Activated naive CD8-positive, alpha-beta T cell (primary cell): ENCODE results near the gene MUCL3.
"Not testable (repeated sequence)": the region's sequence is repeated elsewhere in the genome, so short reads cannot be mapped to it uniquely, and the experiment has no call there.

ENCODE experiments used
- H3K27ac Mint-ChIP-seq: one replicate; pipeline ENCODE4 v1.8.0; 2021; ENCODE audit warnings: mixed read lengths
- H3K27me3 Mint-ChIP-seq: one replicate; pipeline ENCODE4 v1.8.0; 2021; ENCODE audit warnings: mixed read lengths
- H3K36me3 Mint-ChIP-seq: one replicate; pipeline ENCODE4 v1.8.0; 2021; ENCODE audit warnings: mixed read lengths
- H3K4me1 Mint-ChIP-seq: one replicate; pipeline ENCODE4 v1.8.0; 2021; ENCODE audit warnings: low read depth, mixed read lengths
- H3K4me3 Mint-ChIP-seq: one replicate; pipeline ENCODE4 v1.8.0; 2021; ENCODE audit warnings: mild to moderate bottlenecking, mixed read lengths
- H3K9me3 Mint-ChIP-seq: one replicate; pipeline ENCODE4 v1.8.0; 2021; ENCODE audit warnings: low read depth, mixed read lengths

MUCL3 gene

DNA sequence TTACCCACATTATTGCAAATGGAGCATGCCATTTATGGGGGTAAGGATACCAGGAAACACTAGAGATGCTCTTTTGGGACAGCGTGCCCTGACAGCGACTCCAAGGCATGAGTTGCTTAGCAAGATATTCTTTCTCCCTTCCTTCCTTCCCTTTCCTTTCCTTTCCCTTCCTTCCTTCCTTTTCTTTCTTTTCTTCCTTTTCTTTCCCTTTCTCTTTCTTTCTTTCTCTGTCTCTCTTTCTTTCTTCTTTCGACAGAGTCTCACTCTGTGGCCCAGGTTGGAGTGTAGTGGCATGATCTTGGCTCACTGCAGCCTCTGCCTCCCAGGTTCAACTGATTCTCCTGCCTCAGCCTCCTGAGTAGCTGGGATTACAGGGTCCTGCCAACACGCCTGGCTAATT lies 3.3 kb downstream of the MUCL3 start:
- H3K27ac Mint-ChIP-seq: no peak overlapping the region
- peaks cover 3% of the 10 kb centered on the region for H3K36me3 Mint-ChIP-seq
- H3K27me3 Mint-ChIP-seq: peaks cover 27% of the 10 kb centered on the region
- no peaks in the 10 kb centered on the region for H3K4me1 Mint-ChIP-seq
- no peaks in the 10 kb centered on the region for H3K9me3 Mint-ChIP-seq
- H3K4me3 Mint-ChIP-seq: no peak overlapping the region

GRCh38 chr6:30945281-30945680 lies 4.5 kb downstream of the MUCL3 start:
- peaks cover 9% of the 10 kb centered on the region for H3K36me3 Mint-ChIP-seq
- peaks cover 27% of the 10 kb centered on the region for H3K27me3 Mint-ChIP-seq
- no peaks in the 10 kb centered on the region for H3K4me1 Mint-ChIP-seq
- no peak overlapping the region for H3K4me3 Mint-ChIP-seq
- H3K9me3 Mint-ChIP-seq: no peaks in the 10 kb centered on the region
- H3K27ac Mint-ChIP-seq: no peak overlapping the region

DNA sequence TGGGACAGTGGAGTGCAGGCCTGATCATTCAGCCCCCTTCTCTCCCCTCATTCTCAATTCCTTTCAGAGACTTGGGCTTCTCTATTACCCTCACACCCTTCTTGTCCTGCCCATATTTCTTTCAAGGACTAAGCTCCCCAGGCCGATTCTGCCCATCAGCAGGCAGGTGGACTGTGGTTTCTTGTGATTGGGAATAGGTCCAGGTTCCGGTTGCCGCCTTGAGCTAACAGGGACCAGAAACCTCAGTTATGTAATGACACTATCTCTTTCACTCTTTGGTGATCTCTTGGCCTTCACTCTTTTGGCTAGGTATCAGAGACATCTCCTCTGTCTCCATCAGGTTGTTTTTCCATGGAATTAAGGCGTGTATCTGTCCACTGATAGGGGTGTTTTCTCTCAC lies 6.5 kb downstream of the MUCL3 start:
- Mint-ChIP-seq H3K27me3 (peaks cover 21% of the 10 kb centered on the region), H3K36me3 (peaks cover 10% of the 10 kb centered on the region), H3K27ac (no peak overlapping the region), H3K4me3 (no peak overlapping the region), H3K4me1 (no peaks in the 10 kb centered on the region), H3K9me3 (no peaks in the 10 kb centered on the region)

GRCh38 chr6:30948811-30949210 lies 8.0 kb downstream of the MUCL3 start:
- peaks cover 10% of the 10 kb centered on the region for H3K36me3 Mint-ChIP-seq
- H3K27me3 Mint-ChIP-seq: peaks cover 9% of the 10 kb centered on the region
- H3K4me3 Mint-ChIP-seq: no peak overlapping the region
- peaks cover 4% of the 10 kb centered on the region for H3K4me1 Mint-ChIP-seq
- H3K9me3 Mint-ChIP-seq: no peaks in the 10 kb centered on the region
- no peak overlapping the region for H3K27ac Mint-ChIP-seq

GRCh38 chr6:30951907-30952469 lies 11.2 kb downstream of the MUCL3 start:
- Mint-ChIP-seq H3K36me3 (peaks cover 10% of the 10 kb centered on the region), H3K27me3 (no peaks in the 10 kb centered on the region), H3K4me1 (peaks cover 26% of the 10 kb centered on the region), H3K4me3 (no peak overlapping the region), H3K9me3 (no peaks in the 10 kb centered on the region), H3K27ac (no peak overlapping the region)

DNA sequence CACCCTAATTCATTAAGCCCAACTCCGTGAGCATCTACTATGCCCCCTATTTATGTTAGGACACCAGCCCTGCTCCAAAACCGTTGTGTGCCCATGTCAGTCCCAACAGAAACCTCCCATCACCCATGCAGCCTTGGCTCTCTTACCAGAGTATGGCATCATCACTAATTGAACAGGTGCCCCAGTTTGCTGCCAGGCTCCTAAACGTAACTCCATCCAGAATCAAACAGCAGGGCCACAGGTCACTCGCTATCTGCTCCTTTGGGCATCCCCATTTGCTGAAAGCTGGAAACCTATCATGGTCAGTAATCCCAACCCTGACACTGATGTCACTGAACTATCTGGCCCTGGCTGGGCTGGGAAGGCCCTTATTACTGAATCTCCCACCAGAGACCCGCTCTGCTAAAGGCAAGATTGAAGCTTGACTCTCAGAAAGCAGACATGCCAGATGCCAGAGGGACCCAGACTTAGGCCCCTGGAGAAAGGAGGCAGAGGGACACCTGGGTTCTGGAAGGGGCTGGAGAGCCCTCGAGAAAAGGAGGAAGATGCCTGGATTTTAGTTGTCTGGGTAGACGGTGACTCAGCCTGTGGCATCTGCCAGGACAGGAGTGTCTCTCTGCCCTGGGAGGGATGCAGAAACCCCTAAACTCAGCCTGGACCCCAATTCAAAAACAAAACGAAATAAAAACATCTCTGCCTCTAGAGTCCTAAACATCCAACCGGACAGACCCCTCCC lies 14.0 kb downstream of the MUCL3 start:
- H3K27ac Mint-ChIP-seq: peak overlapping the region; percentile 85
- peaks cover 28% of the 10 kb centered on the region for H3K4me1 Mint-ChIP-seq
- H3K4me3 Mint-ChIP-seq: peak overlapping the region; percentile 86
- H3K9me3 Mint-ChIP-seq: no peaks in the 10 kb centered on the region
- peaks cover 3% of the 10 kb centered on the region for H3K36me3 Mint-ChIP-seq
- H3K27me3 Mint-ChIP-seq: no peaks in the 10 kb centered on the region

- H3K36me3 Mint-ChIP-seq: no peaks in the 10 kb centered on the region
- H3K27me3 Mint-ChIP-seq: no peaks in the 10 kb centered on the region
- no peaks in the 10 kb centered on the region for H3K9me3 Mint-ChIP-seq
- H3K4me1 Mint-ChIP-seq: peaks cover 28% of the 10 kb centered on the region
- H3K4me3 Mint-ChIP-seq: peak overlapping the region; percentile 86
- H3K27ac Mint-ChIP-seq: peak overlapping the region; percentile 85
Observed at GRCh38 chr6:30955367-30956042, 14.7 kb downstream of the MUCL3 start.

DNA sequence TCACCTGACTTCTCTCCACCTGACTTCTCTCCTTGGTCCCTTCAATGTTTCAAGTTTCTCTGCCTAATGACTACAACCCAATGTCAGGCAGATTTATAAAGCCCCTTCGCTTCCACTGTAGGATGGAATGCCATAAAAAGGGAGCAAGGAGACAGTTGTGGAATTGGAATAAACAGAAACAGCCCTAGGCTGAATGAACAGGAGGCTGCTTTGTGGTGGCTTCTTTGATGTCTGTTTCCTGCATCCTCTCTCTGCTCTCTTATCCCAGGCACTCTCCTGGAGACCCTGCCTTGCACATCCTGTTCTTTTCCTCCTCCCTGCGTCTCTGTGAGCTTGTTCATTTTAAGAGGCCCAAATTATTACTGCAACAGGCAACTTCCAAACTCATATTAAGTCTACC lies 16.9 kb downstream of the MUCL3 start:
- Mint-ChIP-seq H3K27me3 (no peaks in the 10 kb centered on the region), H3K27ac (no peak overlapping the region), H3K4me1 (peaks cover 28% of the 10 kb centered on the region), H3K9me3 (no peaks in the 10 kb centered on the region), H3K36me3 (no peaks in the 10 kb centered on the region), H3K4me3 (no peak overlapping the region)

DNA sequence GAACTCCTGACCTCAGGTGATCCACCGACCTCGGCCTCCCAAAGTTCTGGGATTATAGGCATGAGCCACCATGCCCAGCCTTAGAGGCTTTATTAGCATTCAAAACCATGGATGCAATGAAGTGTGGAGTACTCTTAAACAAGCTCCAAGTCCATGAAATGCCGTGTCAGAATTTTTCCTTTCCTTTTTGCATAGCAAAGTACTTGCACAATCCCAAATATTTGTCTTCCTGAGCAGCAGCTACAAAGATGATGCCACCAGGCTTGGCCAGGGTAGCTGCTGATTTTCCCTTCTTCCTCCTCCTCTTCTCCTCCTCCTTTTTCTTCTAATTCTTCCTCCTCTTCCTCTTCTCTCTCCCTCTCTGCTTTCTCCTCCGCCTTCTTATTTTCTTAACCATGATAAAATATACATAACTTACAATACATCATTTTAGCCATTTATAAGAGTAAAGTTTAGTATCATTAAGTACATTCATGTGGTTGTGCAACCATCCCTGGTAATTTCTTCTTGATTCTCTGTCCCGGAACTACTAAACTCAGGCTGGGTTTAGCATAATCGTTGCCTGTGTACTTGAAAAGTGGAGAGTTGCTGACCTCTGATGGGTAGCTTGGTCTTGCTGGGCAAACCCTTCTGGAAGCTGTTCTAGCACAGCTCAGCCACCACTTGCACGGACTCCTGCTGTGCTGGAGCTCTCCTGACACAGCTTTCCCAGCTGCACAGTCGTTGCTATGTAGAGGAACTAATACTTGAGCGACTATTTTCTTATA lies 20.3 kb downstream of the MUCL3 start:
- Mint-ChIP-seq H3K9me3 (no peaks in the 10 kb centered on the region), H3K27ac (no peak overlapping the region), H3K27me3 (peaks cover 8% of the 10 kb centered on the region), H3K4me1 (peaks cover 11% of the 10 kb centered on the region), H3K4me3 (no peak overlapping the region), H3K36me3 (no peaks in the 10 kb centered on the region)

- Mint-ChIP-seq H3K4me3 (no peak overlapping the region), H3K36me3 (no peaks in the 10 kb centered on the region), H3K9me3 (no peaks in the 10 kb centered on the region), H3K4me1 (peaks cover 2% of the 10 kb centered on the region), H3K27me3 (peaks cover 12% of the 10 kb centered on the region), H3K27ac (no peak overlapping the region)
Observed at GRCh38 chr6:30962716-30963115, 21.9 kb downstream of the MUCL3 start.

DNA sequence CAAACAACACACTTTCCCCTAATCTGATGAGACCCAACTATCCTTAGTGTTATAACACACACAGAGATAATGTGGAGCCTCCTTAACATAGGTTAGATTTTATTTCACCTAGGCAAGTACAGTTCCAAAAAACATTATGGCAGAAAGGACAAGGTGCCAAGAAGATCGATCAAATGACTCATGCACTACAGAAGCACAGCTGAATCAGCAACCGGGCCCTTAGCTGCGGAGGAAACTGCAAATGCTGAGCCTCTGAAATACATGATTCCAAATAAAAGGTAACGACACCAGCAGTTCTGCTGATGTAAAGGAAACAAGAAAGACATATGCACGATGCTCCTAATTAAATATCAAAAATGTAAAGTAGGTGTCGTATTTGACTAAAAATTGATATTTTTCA lies 22.9 kb downstream of the MUCL3 start:
- Mint-ChIP-seq H3K36me3 (no peaks in the 10 kb centered on the region), H3K4me3 (no peak overlapping the region), H3K9me3 (no peaks in the 10 kb centered on the region), H3K4me1 (peaks cover 2% of the 10 kb centered on the region), H3K27ac (no peak overlapping the region), H3K27me3 (peaks cover 12% of the 10 kb centered on the region)

- Mint-ChIP-seq H3K27ac (no peak overlapping the region), H3K9me3 (no peaks in the 10 kb centered on the region), H3K27me3 (peaks cover 12% of the 10 kb centered on the region), H3K4me1 (peaks cover 2% of the 10 kb centered on the region), H3K36me3 (no peaks in the 10 kb centered on the region), H3K4me3 (no peak overlapping the region)
Observed at GRCh38 chr6:30964075-30964474, 23.3 kb downstream of the MUCL3 start.

DNA sequence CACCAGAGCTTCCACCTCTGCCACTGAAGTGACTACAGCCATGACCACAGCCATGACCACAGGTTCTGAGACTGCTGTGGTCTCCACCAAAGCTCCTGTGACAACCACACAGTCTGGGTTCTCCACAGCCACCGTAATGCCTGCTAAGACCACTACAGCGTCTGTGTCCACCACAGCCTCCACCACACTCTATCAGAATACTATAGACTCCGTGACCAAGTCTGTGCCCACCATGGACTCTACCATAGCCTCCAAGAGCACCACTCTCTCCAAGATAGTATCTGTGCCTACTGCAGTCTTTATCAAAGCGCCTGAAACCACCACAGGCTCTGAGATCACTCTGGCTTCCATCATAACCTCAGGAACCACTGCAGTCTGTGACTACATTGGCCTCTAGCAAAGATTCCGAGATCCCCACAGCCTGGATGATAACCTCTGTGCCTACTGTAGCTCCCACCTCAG lies 24.4 kb downstream of the MUCL3 start:
- H3K4me1 Mint-ChIP-seq: peaks cover 2% of the 10 kb centered on the region
- no peak overlapping the region for H3K4me3 Mint-ChIP-seq
- H3K27me3 Mint-ChIP-seq: peaks cover 15% of the 10 kb centered on the region
- no peaks in the 10 kb centered on the region for H3K36me3 Mint-ChIP-seq
- H3K9me3 Mint-ChIP-seq: no peaks in the 10 kb centered on the region
- H3K27ac Mint-ChIP-seq: no peak overlapping the region

DNA sequence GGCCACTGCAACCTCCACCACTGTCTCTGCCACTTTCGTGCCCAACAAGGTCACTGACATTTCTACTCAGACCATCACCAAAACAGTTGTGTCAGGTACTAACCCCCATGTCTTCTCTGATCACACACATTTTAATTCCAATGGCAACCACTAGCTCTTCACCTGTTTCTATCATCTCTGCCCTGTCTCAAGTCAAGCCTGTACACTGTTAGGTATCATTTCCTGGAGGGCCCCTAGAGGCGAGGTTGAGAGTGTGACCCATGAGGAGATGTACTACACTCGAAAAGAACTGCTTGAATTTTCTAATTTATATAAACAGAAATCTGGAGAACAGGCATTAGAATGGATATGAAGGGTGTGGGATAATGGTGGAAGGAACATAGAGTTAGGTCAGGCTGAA lies 25.4 kb downstream of the MUCL3 start:
- no peak overlapping the region for H3K27ac Mint-ChIP-seq
- H3K36me3 Mint-ChIP-seq: no peaks in the 10 kb centered on the region
- H3K9me3 Mint-ChIP-seq: no peaks in the 10 kb centered on the region
- H3K4me3 Mint-ChIP-seq: no peak overlapping the region
- H3K27me3 Mint-ChIP-seq: peaks cover 15% of the 10 kb centered on the region
- H3K4me1 Mint-ChIP-seq: peaks cover 2% of the 10 kb centered on the region

DNA sequence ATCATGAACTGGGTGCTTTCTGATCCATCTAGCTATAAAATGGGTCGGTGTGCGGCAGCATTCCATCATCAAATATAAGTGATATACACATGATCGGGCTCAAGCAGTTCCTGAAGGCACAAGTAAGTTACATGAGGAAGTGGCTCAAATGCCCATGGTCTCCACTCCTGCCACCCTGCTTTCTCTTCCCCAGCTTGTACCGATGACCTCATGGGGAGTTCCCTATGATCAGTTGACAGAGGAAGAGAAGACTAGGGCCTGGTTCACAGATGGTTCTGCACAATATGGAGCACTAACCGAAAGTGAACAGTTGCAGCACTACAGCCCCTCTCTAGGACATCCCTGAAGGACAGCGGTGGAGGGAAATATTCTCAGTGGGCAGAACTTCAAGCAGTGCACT lies 28.4 kb downstream of the MUCL3 start:
- H3K36me3 Mint-ChIP-seq, H3K27ac Mint-ChIP-seq, H3K4me1 Mint-ChIP-seq, H3K4me3 Mint-ChIP-seq, H3K9me3 Mint-ChIP-seq: not testable (repeated sequence)
- H3K27me3 Mint-ChIP-seq: peaks cover 18% of the 10 kb centered on the region
